ENCODE data around the gene PEX12. TPM values are rescaled to one million over a fixed set of nuclear protein-coding genes. Genes with fewer than 3 reads are reported as not detected.

PEX12 gene
- total RNA-seq, 1 donor, result 3.1 TPM

- H3K9me3 ChIP-seq (ENCODE audit: low read depth, low read length), result no peaks in the 10 kb centered on the region
- no peaks in the 10 kb centered on the region for H3K4me1 ChIP-seq (ENCODE audit: insufficient read depth, low read length)
- no peak overlapping the region for H3K4me3 ChIP-seq (ENCODE audit: low read length)
- H3K27me3 ChIP-seq (ENCODE audit: insufficient read depth, low read length), result no peaks in the 10 kb centered on the region
Observed at GRCh38 chr17:35557353-35557752, 21.0 kb downstream of the PEX12 start.

DNA sequence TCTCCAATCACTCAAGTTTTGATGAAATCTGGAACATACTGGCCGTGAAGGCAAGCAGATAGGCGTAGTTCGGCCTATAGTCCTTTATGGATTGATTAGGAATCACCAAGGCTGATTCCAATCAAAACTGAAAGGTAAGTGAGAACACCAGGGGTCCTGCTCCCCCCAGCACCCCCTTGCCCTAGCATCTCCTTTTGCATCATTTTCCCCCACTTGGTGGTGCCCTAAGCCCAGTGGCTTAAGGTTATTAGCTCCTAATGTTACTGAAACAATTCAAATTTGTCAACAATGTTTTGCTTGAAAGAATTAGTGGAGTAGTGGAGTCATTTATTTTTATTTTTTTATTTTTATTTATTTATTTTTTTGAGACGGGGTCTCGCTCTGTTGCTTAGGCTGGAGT is 22.7 kb downstream of the PEX12 start:
- Histone ChIP-seq H3K9me3 (ENCODE audit: low read depth, low read length) (no peaks in the 10 kb centered on the region), H3K4me3 (ENCODE audit: low read length) (no peak overlapping the region)

DNA sequence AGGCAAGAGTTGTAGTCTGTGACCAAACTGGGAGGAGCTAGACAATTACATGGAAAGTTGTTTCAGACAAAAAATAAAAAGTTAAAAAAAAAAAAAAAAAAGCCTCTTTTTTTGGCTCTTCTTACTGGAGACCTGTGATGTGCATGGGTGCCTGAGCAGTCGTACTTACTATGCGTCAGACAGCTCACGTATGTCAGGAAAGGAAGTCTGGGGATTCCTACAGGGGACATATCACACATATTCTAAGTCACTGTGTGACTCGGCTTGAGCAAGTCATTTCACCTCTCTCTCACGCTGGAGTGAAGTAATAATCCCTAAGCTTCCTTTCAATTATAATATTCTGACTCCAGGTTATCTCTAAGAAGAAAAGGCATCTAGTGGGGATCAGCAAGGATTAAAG is 23.7 kb downstream of the PEX12 start:
- Histone ChIP-seq H3K9me3 (ENCODE audit: low read depth, low read length) (no peaks in the 10 kb centered on the region), H3K27me3 (ENCODE audit: insufficient read depth, low read length) (no peaks in the 10 kb centered on the region), H3K4me3 (ENCODE audit: low read length) (no peak overlapping the region), H3K4me1 (ENCODE audit: insufficient read depth, low read length) (no peaks in the 10 kb centered on the region)

More for the DNA sequence above, 22.7 kb downstream of the PEX12 start:
- no peaks in the 10 kb centered on the region for H3K27me3 ChIP-seq (ENCODE audit: insufficient read depth, low read length)
- H3K4me1 ChIP-seq (ENCODE audit: insufficient read depth, low read length), result no peaks in the 10 kb centered on the region

DNA sequence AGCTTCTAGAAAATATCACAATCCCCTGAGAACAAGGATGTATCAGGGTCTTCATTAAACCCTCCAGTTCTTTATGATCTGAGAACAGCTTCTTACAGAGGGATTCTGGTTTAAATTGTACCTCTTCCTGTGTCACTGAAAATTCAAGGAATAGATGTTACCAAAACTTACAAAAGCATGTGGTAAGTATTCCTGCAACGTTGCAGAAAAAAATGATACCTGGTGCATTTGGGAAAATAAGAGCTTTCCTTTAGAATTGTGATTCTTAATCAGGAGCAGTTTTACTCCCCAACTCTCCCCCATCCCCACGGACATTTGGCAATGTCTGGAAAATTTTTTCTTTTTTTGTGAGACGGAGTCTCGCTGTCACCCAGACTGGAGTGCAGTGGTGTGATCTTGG is 25.1 kb downstream of the PEX12 start:
- no peaks in the 10 kb centered on the region for H3K4me1 ChIP-seq (ENCODE audit: insufficient read depth, low read length)
- H3K4me3 ChIP-seq (ENCODE audit: low read length), result no peak overlapping the region
- H3K27me3 ChIP-seq (ENCODE audit: insufficient read depth, low read length), result no peaks in the 10 kb centered on the region
- H3K9me3 ChIP-seq (ENCODE audit: low read depth, low read length), result no peaks in the 10 kb centered on the region

DNA sequence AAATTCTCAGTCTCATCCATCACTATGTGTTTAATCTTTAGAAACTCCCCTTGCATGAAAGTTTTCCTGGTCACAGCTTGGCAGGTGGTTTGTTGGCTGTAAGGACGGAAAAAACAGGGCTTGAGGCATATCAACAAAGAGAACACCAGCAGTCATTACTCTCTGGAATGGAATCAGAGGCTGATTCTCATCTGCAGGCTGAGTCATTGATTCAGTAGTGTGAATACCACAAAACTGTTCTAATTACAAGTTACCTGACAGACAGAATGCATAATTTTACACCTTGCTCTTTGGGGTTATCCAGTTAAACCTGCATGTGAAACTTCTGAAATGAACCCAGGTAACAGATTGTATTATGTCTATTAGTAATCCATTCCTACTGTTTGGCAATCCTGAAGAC is 29.4 kb downstream of the PEX12 start:
- Histone ChIP-seq H3K4me3 (ENCODE audit: low read length) (no peak overlapping the region), H3K27me3 (ENCODE audit: insufficient read depth, low read length) (no peaks in the 10 kb centered on the region), H3K9me3 (ENCODE audit: low read depth, low read length) (no peaks in the 10 kb centered on the region), H3K4me1 (ENCODE audit: insufficient read depth, low read length) (peaks cover 11% of the 10 kb centered on the region)

DNA sequence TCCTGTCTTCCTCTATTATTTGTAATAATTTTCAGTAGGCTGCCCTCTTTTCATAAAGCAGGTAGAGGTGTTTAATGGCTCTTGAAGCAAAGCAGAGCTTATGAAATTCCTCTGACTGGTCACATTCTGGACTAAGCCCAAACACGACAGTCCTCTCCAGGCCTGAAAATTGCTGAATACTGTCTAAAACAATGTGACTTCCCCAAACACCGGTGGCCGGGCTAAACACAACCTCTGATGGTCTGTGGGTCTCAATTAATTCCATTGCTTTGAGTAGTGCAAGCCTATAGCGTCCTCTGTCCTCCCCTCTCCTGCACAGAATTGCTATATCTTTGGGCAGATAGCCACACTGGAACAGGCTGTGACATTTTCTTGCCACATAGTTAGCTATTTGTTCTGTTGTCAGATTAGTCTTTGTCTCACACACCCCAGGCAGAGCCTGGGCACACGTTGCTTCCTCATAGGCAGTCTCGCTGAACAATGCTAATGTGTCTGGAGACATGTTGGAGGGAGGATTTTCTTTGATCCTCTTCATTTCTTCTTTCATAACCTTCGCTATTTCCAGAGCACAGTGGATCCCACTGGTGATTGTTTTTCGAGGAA is 30.1 kb downstream of the PEX12 start:
- no peaks in the 10 kb centered on the region for H3K9me3 ChIP-seq (ENCODE audit: low read depth, low read length)
- no peak overlapping the region for H3K4me3 ChIP-seq (ENCODE audit: low read length)
- no peaks in the 10 kb centered on the region for H3K27me3 ChIP-seq (ENCODE audit: insufficient read depth, low read length)
- peaks cover 11% of the 10 kb centered on the region for H3K4me1 ChIP-seq (ENCODE audit: insufficient read depth, low read length)

DNA sequence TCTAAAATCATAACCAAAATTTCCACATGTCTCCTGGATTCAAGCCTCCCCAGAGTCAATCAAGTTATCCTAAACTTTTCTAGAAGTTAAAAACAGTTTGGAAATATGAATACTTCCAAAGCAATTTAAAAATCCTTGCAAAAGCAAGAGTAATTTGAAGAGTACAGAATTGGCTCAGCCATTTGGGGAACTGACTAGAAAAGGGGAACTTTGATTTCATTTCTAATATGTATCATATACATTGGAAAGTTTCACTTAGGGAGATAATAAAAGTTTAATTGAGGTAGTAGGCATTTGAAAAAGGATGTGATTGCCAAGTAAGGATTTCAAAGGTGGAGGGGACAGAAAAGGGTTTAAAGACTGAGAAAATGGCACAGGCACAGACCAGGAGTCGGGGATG is 31.9 kb downstream of the PEX12 start:
- no peaks in the 10 kb centered on the region for H3K9me3 ChIP-seq (ENCODE audit: low read depth, low read length)
- H3K4me3 ChIP-seq (ENCODE audit: low read length), result no peak overlapping the region
- H3K27me3 ChIP-seq (ENCODE audit: insufficient read depth, low read length), result no peaks in the 10 kb centered on the region

GRCh38 chr17:35545150-35545549 is 33.2 kb downstream of the PEX12 start:
- Histone ChIP-seq H3K4me1 (ENCODE audit: insufficient read depth, low read length) (peaks cover 26% of the 10 kb centered on the region), H3K27me3 (ENCODE audit: insufficient read depth, low read length) (no peaks in the 10 kb centered on the region), H3K9me3 (ENCODE audit: low read depth, low read length) (no peaks in the 10 kb centered on the region), H3K4me3 (ENCODE audit: low read length) (no peak overlapping the region)

More for the DNA sequence above, 31.9 kb downstream of the PEX12 start:
- peaks cover 17% of the 10 kb centered on the region for H3K4me1 ChIP-seq (ENCODE audit: insufficient read depth, low read length)

GRCh38 chr17:35543856-35544255 is 34.5 kb downstream of the PEX12 start:
- no peaks in the 10 kb centered on the region for H3K27me3 ChIP-seq (ENCODE audit: insufficient read depth, low read length)
- H3K4me3 ChIP-seq (ENCODE audit: low read length), result no peak overlapping the region
- no peaks in the 10 kb centered on the region for H3K9me3 ChIP-seq (ENCODE audit: low read depth, low read length)
- H3K4me1 ChIP-seq (ENCODE audit: insufficient read depth, low read length), result peaks cover 39% of the 10 kb centered on the region

DNA sequence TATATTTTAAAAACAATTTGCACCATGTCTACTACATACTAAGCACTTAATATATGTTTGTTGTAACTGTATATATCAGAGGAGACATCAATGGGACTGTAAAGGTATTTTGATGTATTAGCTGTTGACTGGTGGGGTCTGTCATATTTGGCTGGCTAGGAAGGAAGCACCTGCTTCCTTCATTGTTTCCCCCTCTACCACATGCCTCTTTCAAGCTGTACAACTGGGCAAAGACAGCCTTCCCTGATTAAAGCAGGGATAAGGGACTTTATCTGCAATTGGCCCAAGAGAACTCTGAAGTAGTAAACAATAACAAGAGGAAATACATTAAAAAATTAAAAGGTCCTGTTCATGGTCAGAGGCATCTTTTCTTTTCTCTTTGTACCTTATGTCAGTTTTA is 35.4 kb downstream of the PEX12 start:
- Histone ChIP-seq H3K27me3 (ENCODE audit: insufficient read depth, low read length) (no peaks in the 10 kb centered on the region), H3K4me3 (ENCODE audit: low read length) (no peak overlapping the region), H3K9me3 (ENCODE audit: low read depth, low read length) (no peaks in the 10 kb centered on the region), H3K4me1 (ENCODE audit: insufficient read depth, low read length) (peaks cover 40% of the 10 kb centered on the region)

DNA sequence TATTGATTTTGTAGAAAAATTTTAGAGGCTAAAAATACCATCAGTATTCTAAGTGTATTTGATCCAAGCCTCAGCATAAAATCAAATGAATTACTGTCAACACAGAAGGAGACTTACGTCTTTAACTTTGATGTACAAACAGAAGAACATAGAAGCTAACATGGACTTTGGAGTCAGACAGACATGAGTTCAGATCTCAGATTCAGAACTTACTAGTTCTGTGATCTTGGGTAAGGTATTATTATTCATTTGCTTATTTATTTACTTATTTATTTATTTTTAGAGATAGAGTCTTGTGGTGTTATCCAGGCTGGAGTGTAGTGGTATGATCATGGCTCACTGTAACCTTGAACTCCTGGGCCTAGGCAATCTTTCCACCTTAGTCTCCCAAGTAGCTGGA is 36.9 kb downstream of the PEX12 start:
- no peak overlapping the region for H3K4me3 ChIP-seq (ENCODE audit: low read length)
- H3K4me1 ChIP-seq (ENCODE audit: insufficient read depth, low read length), result peaks cover 35% of the 10 kb centered on the region
- no peaks in the 10 kb centered on the region for H3K9me3 ChIP-seq (ENCODE audit: low read depth, low read length)
- H3K27me3 ChIP-seq (ENCODE audit: insufficient read depth, low read length), result no peaks in the 10 kb centered on the region

- H3K9me3 ChIP-seq (ENCODE audit: low read depth, low read length), result no peaks in the 10 kb centered on the region
- no peaks in the 10 kb centered on the region for H3K27me3 ChIP-seq (ENCODE audit: insufficient read depth, low read length)
- H3K4me1 ChIP-seq (ENCODE audit: insufficient read depth, low read length), result peaks cover 30% of the 10 kb centered on the region
- H3K4me3 ChIP-seq (ENCODE audit: low read length), result peak overlapping the region; percentile 60
Observed at GRCh38 chr17:35540589-35541404, 37.6 kb downstream of the PEX12 start.

GRCh38 chr17:35539659-35540026 is 38.7 kb downstream of the PEX12 start:
- Histone ChIP-seq H3K9me3 (ENCODE audit: low read depth, low read length) (no peaks in the 10 kb centered on the region), H3K4me3 (ENCODE audit: low read length) (no peak overlapping the region), H3K4me1 (ENCODE audit: insufficient read depth, low read length) (peaks cover 30% of the 10 kb centered on the region), H3K27me3 (ENCODE audit: insufficient read depth, low read length) (no peaks in the 10 kb centered on the region)

DNA sequence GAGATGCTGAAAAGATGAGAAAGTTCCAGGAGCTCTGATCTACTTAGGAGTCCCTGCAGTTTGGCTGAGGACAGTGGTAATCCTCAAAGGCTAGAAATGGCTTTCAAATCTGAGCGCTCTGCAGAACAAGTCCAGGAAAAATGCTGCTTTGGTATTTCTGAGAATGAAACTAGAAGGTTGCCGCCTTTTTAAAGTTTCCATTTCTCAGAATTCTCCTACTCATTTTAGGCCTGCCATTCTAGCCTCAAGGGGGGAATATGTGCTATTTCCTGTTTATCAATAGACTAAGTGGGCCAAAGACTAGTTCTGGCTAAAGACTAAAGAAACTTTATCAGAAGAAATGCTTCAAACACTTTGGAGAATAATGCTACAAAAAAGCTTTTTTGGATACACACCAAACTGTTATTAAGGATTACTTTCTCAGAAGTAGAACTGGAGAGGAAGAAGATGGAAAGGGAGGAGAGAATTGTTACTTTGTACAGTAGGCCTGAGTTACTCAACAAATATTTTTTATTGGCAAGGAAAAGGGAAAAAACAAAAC is 40.7 kb downstream of the PEX12 start, which contains the start of gene SLFN12L:
Gene SLFN12L (minus strand): TSS at position 78 of the 541 bp plus-strand sequence. CDS start 15,314 bp downstream, outside the sequence.
- Histone ChIP-seq H3K4me3 (ENCODE audit: low read length) (peak within 1 kb of the TSS; percentile 53), H3K27me3 (ENCODE audit: insufficient read depth, low read length) (no peaks in the 10 kb centered on the region), H3K4me1 (ENCODE audit: insufficient read depth, low read length) (peaks cover 30% of the 10 kb centered on the region), H3K9me3 (ENCODE audit: low read depth, low read length) (no peaks in the 10 kb centered on the region)

- H3K4me1 ChIP-seq (ENCODE audit: insufficient read depth, low read length), result peaks cover 34% of the 10 kb centered on the region
- peak overlapping the region; percentile 53 for H3K4me3 ChIP-seq (ENCODE audit: low read length)
Observed at GRCh38 chr17:35536664-35537171, 41.7 kb downstream of the PEX12 start.

More at GRCh38 chr17:35536664-35537171, 41.7 kb downstream of the PEX12 start:
- Histone ChIP-seq H3K27me3 (ENCODE audit: insufficient read depth, low read length) (no peaks in the 10 kb centered on the region), H3K9me3 (ENCODE audit: low read depth, low read length) (no peaks in the 10 kb centered on the region)
